ENCODE results near the gene WSCD1. TPM values are rescaled to one million over a fixed set of nuclear protein-coding genes. Genes with fewer than 3 reads are reported as not detected.

WSCD1 gene
- polyA plus RNA-seq, 1 donor: 40.3 TPM

DNA sequence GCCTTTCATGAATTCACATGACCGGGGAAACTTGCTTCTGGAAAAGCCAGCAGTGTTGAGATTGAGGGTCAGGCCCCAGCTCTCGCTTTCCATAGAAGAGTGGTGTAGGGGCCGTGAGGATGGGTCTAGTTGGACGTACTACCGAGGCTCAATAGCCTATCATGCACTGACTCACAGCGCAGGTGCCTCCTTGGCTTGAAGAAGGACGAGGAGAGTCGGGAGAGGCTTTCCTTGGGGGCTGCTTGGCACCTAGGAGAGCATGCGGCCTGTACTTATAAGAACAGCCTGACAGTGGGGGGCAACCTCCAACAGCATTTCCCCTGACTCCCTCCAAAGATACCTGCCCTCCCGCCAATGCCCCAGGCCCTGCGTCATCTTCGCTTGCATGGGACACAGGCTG is 37.6 kb downstream of the WSCD1 start:
- no peak for DNase-seq (ENCODE audit: low read depth)

GRCh38 chr17:6108382-6108781 is 38.2 kb downstream of the WSCD1 start:
- DNase-seq (ENCODE audit: low read depth): no peak

GRCh38 chr17:6108987-6109386 is 38.8 kb downstream of the WSCD1 start:
- no peak for DNase-seq (ENCODE audit: low read depth)

DNA sequence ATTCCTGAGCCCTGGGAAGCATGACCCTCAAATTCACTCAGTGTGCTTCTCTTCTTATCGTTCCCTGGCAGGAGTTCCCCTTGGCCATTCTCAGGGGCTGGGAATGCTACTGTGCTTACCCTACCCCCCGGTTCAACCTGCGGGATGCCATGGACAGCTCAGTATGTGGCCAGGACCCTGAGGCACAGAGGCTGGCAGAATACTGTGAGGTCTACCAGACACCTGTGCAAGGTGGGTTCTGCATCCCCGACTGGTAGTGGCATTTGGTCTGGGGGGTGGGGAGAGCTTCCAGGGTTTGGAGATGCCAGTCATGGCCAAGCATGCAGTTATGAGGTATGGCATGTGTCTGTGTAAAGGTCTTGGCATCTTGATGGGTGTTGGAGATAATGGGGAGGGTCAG is 39.4 kb downstream of the WSCD1 start:
- no peak for DNase-seq (ENCODE audit: low read depth)

DNA sequence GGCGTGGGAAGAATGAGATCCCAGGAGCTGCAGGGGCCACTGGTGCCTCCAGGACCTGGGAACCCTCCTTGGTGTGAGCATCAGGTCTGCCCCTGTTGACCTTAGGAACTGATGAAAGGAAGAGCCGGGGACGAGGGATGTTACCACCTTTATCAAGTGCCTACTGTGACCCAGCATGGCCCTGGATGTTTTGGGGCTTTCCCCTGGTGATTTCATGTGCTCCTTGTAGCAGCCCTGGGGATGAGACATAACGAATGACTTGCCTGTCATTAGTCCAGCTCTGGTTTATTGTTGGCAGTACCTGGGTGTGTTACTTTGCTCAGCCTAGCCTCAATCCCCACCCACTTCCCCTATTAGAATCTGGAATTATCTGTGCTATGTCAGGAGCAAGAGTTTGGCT is 39.9 kb downstream of the WSCD1 start:
- no peak for DNase-seq (ENCODE audit: low read depth)

GRCh38 chr17:6110592-6110991 is 40.4 kb downstream of the WSCD1 start:
- no peak for DNase-seq (ENCODE audit: low read depth)

- DNase-seq (ENCODE audit: low read depth): no peak
Observed at GRCh38 chr17:6120351-6120750, 50.2 kb downstream of the WSCD1 start.

DNA sequence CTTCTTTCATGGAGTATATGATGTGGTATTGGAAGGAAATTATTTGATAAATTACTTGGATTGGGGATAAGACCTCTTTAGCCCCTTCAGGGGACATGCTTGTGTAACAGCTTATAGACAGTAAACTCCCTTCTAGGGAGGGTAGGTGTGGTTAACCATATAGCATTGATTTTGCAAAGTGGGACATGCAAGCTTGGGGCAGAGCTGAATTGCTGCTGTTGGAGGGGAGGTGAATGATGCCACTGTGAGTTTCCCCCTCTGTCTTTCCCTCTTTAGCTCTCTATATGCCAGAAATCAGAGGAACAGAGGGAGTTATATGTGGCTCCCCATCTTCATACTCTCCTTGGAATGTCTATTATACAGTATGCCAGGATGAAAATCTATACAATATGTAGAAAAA is 54.7 kb downstream of the WSCD1 start:
- no peak for DNase-seq (ENCODE audit: low read depth)

- DNase-seq (ENCODE audit: low read depth): no peak
Observed at GRCh38 chr17:6126768-6127167, 56.6 kb downstream of the WSCD1 start.

DNA sequence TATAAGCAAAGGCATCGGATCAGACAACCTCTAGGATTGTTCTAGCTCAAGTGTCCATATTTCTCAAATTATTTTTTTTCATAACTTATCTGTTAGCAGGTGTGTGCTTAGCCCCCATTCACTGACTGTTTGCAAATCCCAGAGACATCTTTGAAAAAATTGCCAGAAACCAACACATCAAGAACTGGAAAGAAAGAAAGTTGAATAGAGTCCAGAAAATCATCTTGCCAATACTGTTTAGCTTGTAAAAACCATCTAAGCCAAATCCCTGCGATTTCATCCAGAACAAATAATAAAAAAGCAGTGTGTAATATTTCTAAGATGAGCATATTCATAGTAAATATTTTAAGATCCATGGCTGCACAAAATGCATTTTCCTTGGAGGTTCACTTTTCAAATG is 64.5 kb downstream of the WSCD1 start:
- no peak for DNase-seq (ENCODE audit: low read depth)

- DNase-seq (ENCODE audit: low read depth): no peak
Observed at GRCh38 chr17:6135236-6135635, 65.1 kb downstream of the WSCD1 start.

DNA sequence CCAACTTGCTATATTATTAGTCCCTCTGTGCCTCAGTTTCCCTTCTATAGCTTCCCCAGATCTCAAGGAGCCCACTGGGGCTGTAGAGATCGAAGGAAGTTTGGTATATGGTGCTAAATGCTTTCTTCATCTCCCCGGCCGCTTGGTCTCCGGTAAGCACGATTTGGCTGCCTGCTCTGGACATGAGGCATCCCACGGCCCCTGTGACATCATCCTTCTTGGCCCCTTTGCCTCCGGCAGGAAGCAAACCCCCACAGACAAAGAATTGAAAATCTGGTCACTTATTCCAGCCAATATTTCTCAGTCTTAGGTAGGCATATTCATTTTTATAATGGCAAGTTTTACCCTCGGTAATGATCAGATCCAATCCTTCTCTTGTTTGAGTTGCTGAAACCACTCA is 65.8 kb downstream of the WSCD1 start:
- no peak for DNase-seq (ENCODE audit: low read depth)

- DNase-seq (ENCODE audit: low read depth): no peak
Observed at GRCh38 chr17:6137716-6138502, 67.7 kb downstream of the WSCD1 start.

DNA sequence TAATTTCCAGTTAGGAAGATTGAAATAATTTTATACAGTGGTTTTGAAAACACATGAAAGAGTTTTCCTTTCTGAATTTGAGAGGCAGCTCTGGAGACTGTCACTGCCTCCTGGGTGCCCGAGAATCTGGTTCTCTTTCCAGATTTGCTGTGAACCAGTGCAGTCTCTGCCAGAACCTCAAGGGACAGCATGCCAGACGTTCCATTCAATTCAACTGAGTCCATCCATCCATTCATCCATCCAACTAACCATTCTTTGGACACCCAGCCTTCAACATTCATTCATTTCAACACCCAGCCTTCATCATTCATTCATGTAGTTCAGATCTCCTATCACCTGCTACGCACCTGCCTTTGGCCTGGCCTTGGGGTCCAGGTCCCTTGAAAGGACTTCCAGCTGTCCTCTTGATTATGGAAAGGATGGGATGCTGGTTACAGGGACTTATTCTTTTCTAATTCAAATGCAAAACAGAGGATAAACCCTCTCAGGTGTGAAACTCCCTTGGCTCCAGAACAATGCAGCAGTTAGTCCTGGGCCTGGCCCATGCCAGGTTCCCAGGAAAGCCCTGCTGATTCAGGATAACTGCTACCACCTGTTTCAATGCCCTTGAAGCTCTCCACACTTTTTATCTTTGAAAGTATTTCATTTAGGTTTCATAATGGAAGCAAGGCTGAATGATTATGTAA is 68.7 kb downstream of the WSCD1 start:
- no peak for DNase-seq (ENCODE audit: low read depth)

GRCh38 chr17:6139447-6139832 is 69.3 kb downstream of the WSCD1 start:
- DNase-seq (ENCODE audit: low read depth): no peak

GRCh38 chr17:6140188-6140587 is 70.0 kb downstream of the WSCD1 start:
- DNase-seq (ENCODE audit: low read depth): no peak

- no peak for DNase-seq (ENCODE audit: low read depth)
Observed at GRCh38 chr17:6140728-6141330, 70.7 kb downstream of the WSCD1 start.

DNA sequence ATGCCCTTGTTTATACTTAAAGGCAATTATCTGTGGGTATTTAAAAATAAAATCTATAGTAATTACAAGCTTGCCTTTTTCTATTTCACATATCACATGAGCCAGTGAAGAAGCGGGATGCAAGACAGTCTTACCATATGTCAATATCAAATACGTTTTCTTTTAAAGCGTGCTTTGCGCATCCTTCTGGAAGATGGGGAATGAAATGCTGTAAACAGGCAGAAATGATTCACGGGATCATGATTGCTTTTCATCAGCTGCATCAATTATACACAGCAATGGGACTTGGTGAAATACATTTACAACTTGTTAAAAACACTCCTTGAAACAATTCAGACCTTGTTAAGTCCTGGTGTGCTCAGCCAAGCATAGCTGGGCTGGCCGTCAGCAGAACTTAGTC is 72.5 kb downstream of the WSCD1 start:
- no peak for DNase-seq (ENCODE audit: low read depth)

DNA sequence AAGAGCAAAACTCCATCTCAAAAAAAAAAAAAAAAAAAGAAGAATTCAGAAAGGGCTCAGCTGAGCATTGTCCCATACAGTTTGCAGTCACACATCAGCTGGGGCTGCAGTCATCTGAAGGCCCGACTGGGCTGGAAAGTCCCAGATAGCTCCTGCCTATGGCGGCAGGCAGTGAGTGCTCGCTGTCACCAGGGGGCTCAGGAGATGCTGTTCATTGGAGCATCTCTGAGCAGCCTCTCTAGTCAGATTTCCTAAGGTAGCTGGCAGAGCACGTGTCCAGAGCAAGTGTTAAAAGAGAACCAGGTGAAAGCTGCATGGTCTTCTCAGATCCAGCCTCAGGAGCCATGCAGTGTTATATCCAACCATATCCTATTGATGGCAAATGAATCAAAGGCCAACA is 75.8 kb downstream of the WSCD1 start:
- DNase-seq (ENCODE audit: low read depth): no peak

GRCh38 chr17:6147042-6147441 is 76.9 kb downstream of the WSCD1 start:
- DNase-seq (ENCODE audit: low read depth): no peak

DNA sequence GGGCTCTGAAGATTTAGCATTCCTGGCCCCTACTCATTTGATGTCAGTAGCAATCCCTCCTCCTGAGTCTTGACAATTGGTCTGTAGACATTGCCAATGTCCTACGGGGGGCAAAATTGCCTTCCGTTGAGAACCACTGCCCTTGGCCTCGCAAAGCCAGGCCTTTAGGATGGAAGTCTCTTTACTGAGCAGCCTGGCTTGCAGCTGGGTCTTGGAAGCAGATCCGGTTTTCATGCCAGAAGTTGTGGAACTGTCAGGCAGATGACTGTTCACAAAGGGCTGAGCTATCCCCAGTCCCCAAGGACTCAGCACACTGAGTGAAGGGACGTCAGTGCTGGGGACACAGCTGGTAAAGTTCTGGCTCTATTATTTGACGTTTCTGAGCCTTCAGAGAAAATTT is 83.2 kb downstream of the WSCD1 start:
- no peak for DNase-seq (ENCODE audit: low read depth)

GRCh38 chr17:6157716-6158115 is 87.5 kb downstream of the WSCD1 start:
- no peak for DNase-seq (ENCODE audit: low read depth)

Measured in forelimb muscle (tissue), 1 donor.